Retina (tissue), 1 donor: ENCODE measurements around the gene GDPD4.

Experiments
- DNase-seq: peaks from one replicate; pipeline ENCODE4 v3.0.0-alpha.2; 2016

Gene GDPD4

DNA sequence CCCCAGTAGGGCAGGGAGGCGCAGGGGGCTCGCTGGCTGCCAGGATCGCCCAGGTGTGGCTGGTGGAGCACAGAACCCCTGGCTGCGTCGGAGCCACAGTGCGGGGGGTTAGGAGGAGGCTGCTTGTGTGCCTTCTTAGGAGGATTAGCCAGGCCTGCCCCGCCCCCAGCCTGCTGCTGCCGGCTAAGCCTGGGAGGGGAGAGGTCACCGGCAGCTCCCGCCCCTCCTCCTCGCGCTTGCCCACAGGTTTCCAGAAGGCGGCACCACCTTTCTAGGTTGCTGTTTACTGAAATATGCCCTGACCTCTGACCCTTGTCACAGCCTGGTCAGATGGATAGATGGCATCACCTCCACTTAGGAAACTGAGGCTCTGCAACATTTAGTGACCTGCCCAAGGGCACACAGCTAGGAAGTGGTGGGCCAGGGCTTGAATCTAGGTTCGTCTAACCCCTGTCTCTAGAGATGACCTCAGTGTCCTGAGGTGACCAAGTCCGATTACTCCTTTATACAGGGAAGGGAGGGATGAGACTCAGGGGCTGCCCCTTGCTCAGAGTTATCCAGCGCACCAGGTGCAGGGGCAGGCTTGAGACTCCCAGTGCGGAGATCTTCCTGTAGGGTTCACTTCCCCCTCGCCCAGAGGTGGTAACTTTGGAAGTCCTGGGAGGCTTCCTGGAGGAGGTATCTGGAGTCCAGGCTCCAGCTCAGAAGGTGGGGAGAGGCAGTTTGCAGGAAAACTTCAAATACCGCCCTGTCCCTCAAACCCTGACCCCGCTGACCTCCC, 129.4 kb downstream of the GDPD4 start:
- DNase-seq: peak; percentile 55

- DNase-seq: no peak
Measured at GRCh38 chr11:77171254-77171653, 130.2 kb downstream of the GDPD4 start.

GRCh38 chr11:77170107-77170506, 131.4 kb downstream of the GDPD4 start:
- no peak for DNase-seq

- DNase-seq: no peak
Measured at GRCh38 chr11:77167791-77168190, 133.7 kb downstream of the GDPD4 start.

DNA sequence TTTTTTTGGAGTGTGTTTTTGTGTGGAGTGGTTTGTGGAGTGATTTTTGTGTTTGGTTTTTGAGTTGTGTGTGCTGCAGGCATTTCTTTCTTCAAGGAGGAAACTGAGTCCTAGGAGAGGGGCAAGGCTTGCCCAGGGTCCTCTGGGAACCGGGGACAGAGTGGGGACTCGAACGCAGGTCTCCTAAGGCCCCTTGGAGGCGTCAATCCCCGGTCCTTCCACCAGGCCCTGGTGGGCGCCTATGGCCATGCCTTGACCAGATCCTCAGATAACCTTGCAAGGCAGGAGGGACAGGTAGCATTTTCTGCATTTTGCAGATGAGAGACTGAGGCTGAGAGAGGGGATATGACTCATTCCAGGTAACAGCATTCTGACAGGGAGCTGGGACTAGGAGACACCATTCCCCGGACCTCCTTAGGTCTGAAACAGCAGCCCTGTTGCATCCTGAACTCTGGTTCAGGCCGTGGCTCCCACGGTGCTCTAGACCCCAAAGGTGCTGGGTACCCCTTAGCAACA, 134.3 kb downstream of the GDPD4 start:
- DNase-seq: no peak
